GM12891 (cell line): ENCODE measurements around the gene TTC7B.

ENCODE experiments used
- PAX5 ChIP-seq: IDR thresholded peaks from 2 replicates; pipeline ENCODE4 v1.6.1; 2011; ENCODE audit warnings: low read length, moderate library complexity, mild to moderate bottlenecking; ENCODE audit not compliant: insufficient read depth, severe bottlenecking
- POLR2A ChIP-seq: IDR thresholded peaks from 2 replicates; pipeline ENCODE4 v1.6.1; 2011; ENCODE audit warnings: low read depth, low read length, control low read depth
- POLR2AphosphoS5 ChIP-seq: IDR thresholded peaks from 2 replicates; pipeline ENCODE4 v1.6.1; 2011; ENCODE audit warnings: low read depth, low read length, control low read depth
- POU2F2 ChIP-seq: IDR thresholded peaks from 2 replicates; pipeline ENCODE4 v1.6.1; 2011; ENCODE audit warnings: low read depth, mild to moderate bottlenecking, control low read depth, low read length, moderate library complexity
- SPI1 ChIP-seq: IDR thresholded peaks from 2 replicates; pipeline ENCODE4 v1.6.1; 2011; ENCODE audit warnings: low read depth, low read length, control low read depth
- TAF1 ChIP-seq: IDR thresholded peaks from 2 replicates; pipeline ENCODE4 v1.6.1; 2011; ENCODE audit warnings: low read depth, low read length, control low read depth

- no peak for TF ChIP-seq POLR2AphosphoS5
- no peak for TF ChIP-seq POLR2A
- no peak for TF ChIP-seq TAF1
- TF ChIP-seq SPI1: no peak
- no peak for TF ChIP-seq POU2F2
- TF ChIP-seq PAX5: no peak
Observed at GRCh38 chr14:90570461-90570860, 245.8 kb downstream of the TTC7B start.
